Ovary (tissue), 3 donors: ENCODE results near the gene MAST4.

ENCODE experiments used
- EP300 ChIP-seq: sonication (generic); formaldehyde crosslinking; IDR thresholded peaks from one replicate; pipeline ENCODE4 v1.6.1; 2017; ENCODE audit warnings: antibody characterized with exemption
- POLR2A ChIP-seq: fragments of 450-650 bp; IDR thresholded peaks from one replicate; pipeline ENCODE4 v1.6.1; 2017; ENCODE audit warnings: antibody characterized with exemption, mild to moderate bottlenecking, moderate library complexity
- TF ChIP-seq, protein P1 (sequence below), 3 donors: fragments of 450-650 bp in 2 of 3; fragments of 200-600 bp in 1 of 3; IDR thresholded peaks; one replicate each; pipeline versions ENCODE4 v1.5.1 to v1.8.0; 2016 to 2022; ENCODE audit warnings: antibody characterized with exemption in 3 of 3, mild to moderate bottlenecking in 1 of 3
- donor health status: DM: no; HTN: no; CAD: no.

DNA sequence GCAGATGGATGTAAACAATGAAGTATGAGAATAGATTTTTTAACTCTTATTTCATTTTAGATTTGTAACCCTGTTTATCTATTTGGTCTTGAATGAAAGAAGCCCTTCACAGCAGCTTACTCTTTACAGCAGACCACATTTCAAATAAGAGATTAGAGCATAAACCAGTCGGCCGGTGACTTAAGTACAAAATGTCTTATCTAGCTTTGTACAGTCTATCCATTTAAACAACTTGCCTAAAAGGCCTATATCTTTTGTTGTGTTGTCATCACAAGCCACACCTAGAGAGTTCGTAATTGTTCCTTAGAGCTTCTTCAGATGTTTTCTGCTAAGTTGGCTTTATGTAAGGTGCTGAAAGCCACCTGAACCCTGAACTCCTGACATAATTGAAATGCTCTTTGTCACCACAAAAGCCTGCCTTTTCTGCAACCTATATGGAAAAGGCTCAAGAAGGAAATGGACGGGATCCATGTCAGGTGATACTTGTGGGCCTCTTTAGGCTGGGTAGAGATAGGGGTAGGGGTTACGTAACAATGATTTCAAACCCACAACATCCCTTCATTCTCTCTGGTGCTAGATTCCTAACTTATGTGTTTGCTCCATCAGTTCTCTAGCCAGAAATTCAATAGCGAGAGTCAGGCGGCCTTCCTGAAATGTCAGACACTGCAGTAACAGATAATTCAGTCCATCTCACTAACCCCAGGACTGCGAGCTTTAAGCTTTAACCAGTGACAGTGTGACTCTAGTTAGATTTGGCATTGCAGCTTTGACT is 437.9 kb downstream of the MAST4 start:
- no peak for TF ChIP-seq POLR2A
- TF ChIP-seq, protein P1, sequence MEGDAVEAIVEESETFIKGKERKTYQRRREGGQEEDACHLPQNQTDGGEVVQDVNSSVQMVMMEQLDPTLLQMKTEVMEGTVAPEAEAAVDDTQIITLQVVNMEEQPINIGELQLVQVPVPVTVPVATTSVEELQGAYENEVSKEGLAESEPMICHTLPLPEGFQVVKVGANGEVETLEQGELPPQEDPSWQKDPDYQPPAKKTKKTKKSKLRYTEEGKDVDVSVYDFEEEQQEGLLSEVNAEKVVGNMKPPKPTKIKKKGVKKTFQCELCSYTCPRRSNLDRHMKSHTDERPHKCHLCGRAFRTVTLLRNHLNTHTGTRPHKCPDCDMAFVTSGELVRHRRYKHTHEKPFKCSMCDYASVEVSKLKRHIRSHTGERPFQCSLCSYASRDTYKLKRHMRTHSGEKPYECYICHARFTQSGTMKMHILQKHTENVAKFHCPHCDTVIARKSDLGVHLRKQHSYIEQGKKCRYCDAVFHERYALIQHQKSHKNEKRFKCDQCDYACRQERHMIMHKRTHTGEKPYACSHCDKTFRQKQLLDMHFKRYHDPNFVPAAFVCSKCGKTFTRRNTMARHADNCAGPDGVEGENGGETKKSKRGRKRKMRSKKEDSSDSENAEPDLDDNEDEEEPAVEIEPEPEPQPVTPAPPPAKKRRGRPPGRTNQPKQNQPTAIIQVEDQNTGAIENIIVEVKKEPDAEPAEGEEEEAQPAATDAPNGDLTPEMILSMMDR (IDR thresholded peaks at IDR 0.05): no peak
- TF ChIP-seq EP300: no peak
